IPS DF 4.7 (cell line): ENCODE measurements around the gene TSR3.
"Not testable (repeated sequence)": the region's sequence is repeated elsewhere in the genome, so short reads cannot be mapped to it uniquely, and the experiment has no call there.

Source experiments
- DNase-seq: peaks from one replicate; pipeline ENCODE4 v3.0.0-alpha.2; 2013; ENCODE audit warnings: low spot score; ENCODE audit errors: extremely low read depth

The TSR3 gene

GRCh38 chr16:1338855-1339675 lies 12.6 kb downstream of the TSR3 start:
- no peak for DNase-seq

- DNase-seq = no peak
Observed at GRCh38 chr16:1338119-1338730, 13.5 kb downstream of the TSR3 start.

GRCh38 chr16:1337486-1337885 lies 14.2 kb downstream of the TSR3 start:
- DNase-seq = no peak

- no peak for DNase-seq
Observed at GRCh38 chr16:1336619-1337018, 15.1 kb downstream of the TSR3 start.

- DNase-seq = no peak
Observed at GRCh38 chr16:1335996-1336395, 15.7 kb downstream of the TSR3 start.

GRCh38 chr16:1335211-1335971 lies 16.3 kb downstream of the TSR3 start:
- DNase-seq = no peak

- no peak for DNase-seq
Observed at GRCh38 chr16:1334739-1335138, 16.9 kb downstream of the TSR3 start.

- DNase-seq = no peak
Observed at GRCh38 chr16:1333854-1334700, 17.6 kb downstream of the TSR3 start.

- DNase-seq = no peak
Observed at GRCh38 chr16:1333149-1333812, 18.4 kb downstream of the TSR3 start, which contains the start of gene BAIAP3. Gene BAIAP3, plus strand, starts transcription at chr16:1333645. Its CDS starts 4,905 bp downstream, at chr16:1338550.

GRCh38 chr16:1332618-1333148 lies 19.0 kb downstream of the TSR3 start:
- no peak for DNase-seq

- DNase-seq = peak; percentile 86
Observed at GRCh38 chr16:1331712-1332617, 19.7 kb downstream of the TSR3 start.

- DNase-seq = no peak
Observed at GRCh38 chr16:1330931-1331711, 20.6 kb downstream of the TSR3 start.

- no peak for DNase-seq
Observed at GRCh38 chr16:1330260-1330914, 21.3 kb downstream of the TSR3 start.

- not testable (repeated sequence) for DNase-seq
Observed at GRCh38 chr16:1328961-1329360, 22.7 kb downstream of the TSR3 start.

- DNase-seq = not testable (repeated sequence)
Observed at GRCh38 chr16:1328136-1328535, 23.5 kb downstream of the TSR3 start.

GRCh38 chr16:1327619-1327947 lies 24.1 kb downstream of the TSR3 start:
- no peak for DNase-seq

- no peak for DNase-seq
Observed at GRCh38 chr16:1326946-1327618, 24.6 kb downstream of the TSR3 start.

- no peak for DNase-seq
Observed at GRCh38 chr16:1326391-1326790, 25.3 kb downstream of the TSR3 start.
